SK-N-SH (cell line): Measurements from ENCODE around the gene PPP1R36. TPM values are rescaled to one million over a fixed set of nuclear protein-coding genes. Genes with fewer than 3 reads are reported as not detected.

Source experiments
- CTCF ChIA-PET: fragments of 300-600, 350-600 bp; formaldehyde crosslinking; extraction: SDS; loops from one replicate; lab custom pipeline; 2021; lab: Yijun Ruan, JAX
- POLR2A ChIA-PET: fragments of 350-600 bp; sonication (Branson Sonifier 250); formaldehyde crosslinking; extraction: SDS; loops from one replicate; lab custom pipeline; 2020; ENCODE audit warnings: antibody characterized with exemption, inconsistent platforms; lab: Yijun Ruan, JAX
- DNase-seq: peaks from one replicate; pipeline ENCODE4 v3.0.0; 2012
- H2AFZ ChIP-seq: fragments of 200-600 bp; sonication (generic); 2 replicates; pipeline ENCODE4 v1.8.1; 2016; ENCODE audit warnings: antibody characterized with exemption, mild to moderate bottlenecking, low read depth
- H3F3A ChIP-seq: fragments of 200-600 bp; sonication (generic); replicated peaks from 2 replicates; pipeline ENCODE3; 2016; ENCODE audit warnings: antibody characterized with exemption, mild to moderate bottlenecking; ENCODE audit not compliant: insufficient read depth
- H3K27ac ChIP-seq, 2 experiments: fragments of 200-500 bp in 1 of 2; fragments of 200-600 bp in 1 of 2; sonication (Bioruptor generic) in 1 of 2; sonication (generic), shearing (Covaris generic) in 1 of 2; 2 replicates each; pipeline versions ENCODE4 v1.5.1 to v1.6.1; 2014 to 2016; ENCODE audit warnings: low read depth in 2 of 2, inconsistent platforms in 1 of 2, low read length in 1 of 2, mild to moderate bottlenecking in 1 of 2, mixed read lengths in 1 of 2
- H3K27me3 ChIP-seq: fragments of 200-600 bp; sonication (generic), shearing (Covaris generic); 2 replicates; pipeline ENCODE4 v1.6.1; 2016; ENCODE audit warnings: mixed run types; ENCODE audit not compliant: insufficient read depth
- H3K36me3 ChIP-seq, 2 experiments: fragments of 200-500 bp in 1 of 2; fragments of 200-600 bp in 1 of 2; sonication (Bioruptor generic) in 1 of 2; sonication (generic) in 1 of 2; replicated peaks in 1 of 2; 2 replicates each; pipeline versions ENCODE3 to v1.5.1; 2014 to 2016; ENCODE audit warnings: low read length in 1 of 2, mild to moderate bottlenecking in 1 of 2; ENCODE audit not compliant: insufficient read depth in 2 of 2, control insufficient read depth in 1 of 2
- H3K4me1 ChIP-seq, 2 experiments: fragments of 200-500 bp in 1 of 2; fragments of 200-600 bp in 1 of 2; sonication (Bioruptor generic) in 1 of 2; sonication (generic), shearing (Covaris generic) in 1 of 2; 2 replicates each; pipeline versions ENCODE4 v1.5.1 to v1.6.1; 2014 to 2016; ENCODE audit warnings: low read depth in 1 of 2, low read length in 1 of 2, mixed run types in 1 of 2; ENCODE audit not compliant: insufficient read depth in 2 of 2, control insufficient read depth in 1 of 2
- H3K4me2 ChIP-seq: fragments of 200-600 bp; sonication (generic), shearing (Covaris generic); 2 replicates; pipeline ENCODE4 v1.6.1; 2017; ENCODE audit warnings: mixed run types
- H3K4me3 ChIP-seq, 2 experiments: fragments of 200-500 bp in 1 of 2; fragments of 200-600 bp in 1 of 2; sonication (Bioruptor generic) in 1 of 2; sonication (generic), shearing (Covaris generic) in 1 of 2; 2 replicates each; pipeline versions ENCODE4 v1.5.1 to v1.8.1; 2014 to 2016; ENCODE audit warnings: low read depth in 2 of 2, inconsistent platforms in 1 of 2, low read length in 1 of 2, mild to moderate bottlenecking in 1 of 2, mixed read lengths in 1 of 2, moderate library complexity in 1 of 2
- H3K79me2 ChIP-seq: fragments of 200-600 bp; sonication (generic); 2 replicates; pipeline ENCODE4 v1.8.1; 2017; ENCODE audit warnings: mild to moderate bottlenecking; ENCODE audit not compliant: insufficient read depth
- H3K9ac ChIP-seq: fragments of 200-600 bp; sonication (generic); 2 replicates; pipeline ENCODE4 v1.6.1; 2017; ENCODE audit warnings: mixed run types
- H3K9me2 ChIP-seq: fragments of 200-600 bp; sonication (generic); 2 replicates; pipeline ENCODE4 v1.6.1; 2017; ENCODE audit warnings: mixed run types
- H3K9me3 ChIP-seq: fragments of 200-600 bp; sonication (generic); 2 replicates; pipeline ENCODE4 v1.6.1; 2017; ENCODE audit warnings: mixed run types, mild to moderate bottlenecking, moderate library complexity
- H4K20me1 ChIP-seq: fragments of 200-600 bp; sonication (generic); 2 replicates; pipeline ENCODE4 v1.6.1; 2017; ENCODE audit warnings: mild to moderate bottlenecking, mixed run types; ENCODE audit not compliant: insufficient read depth
- EZH2phosphoT487 ChIP-seq: fragments of 200-600 bp; sonication (generic); IDR thresholded peaks from 2 replicates; pipeline ENCODE4 v1.6.1; 2017; ENCODE audit warnings: low read depth, mixed run types, mild to moderate bottlenecking, antibody characterized with exemption, moderate library complexity, borderline replicate concordance
- JUND ChIP-seq: IDR thresholded peaks from 2 replicates; pipeline ENCODE4 v1.4.0; 2012
- MEF2A ChIP-seq: IDR thresholded peaks from 2 replicates; pipeline ENCODE4 v1.4.0; 2012; ENCODE audit warnings: low read depth, borderline replicate concordance
- MXI1 ChIP-seq: IDR thresholded peaks from 2 replicates; pipeline ENCODE4 v1.6.1; 2012; ENCODE audit warnings: mild to moderate bottlenecking, low read depth, low read length, improper control_type of control experiment
- NFIC ChIP-seq: IDR thresholded peaks from 2 replicates; pipeline ENCODE4 v1.4.0; 2012; ENCODE audit warnings: borderline replicate concordance
- RAD21 ChIP-seq: IDR thresholded peaks from 2 replicates; pipeline ENCODE4 v1.6.1; 2012; ENCODE audit warnings: mild to moderate bottlenecking, low read length
- RCOR1 ChIP-seq: fragments of 150-350 bp; IDR thresholded peaks from 2 replicates; pipeline ENCODE4 v1.6.1; 2017; ENCODE audit warnings: antibody characterized with exemption, low read length
- SMC3 ChIP-seq: IDR thresholded peaks from 2 replicates; pipeline ENCODE4 v1.6.1; 2012; ENCODE audit warnings: low read depth, low read length, improper control_type of control experiment
- TAF1 ChIP-seq: IDR thresholded peaks from 2 replicates; pipeline ENCODE4 v1.6.1; 2012; ENCODE audit warnings: low read depth, mild to moderate bottlenecking, low read length, moderate library complexity, borderline replicate concordance
- TCF12 ChIP-seq: IDR thresholded peaks from 2 replicates; pipeline ENCODE4 v1.4.0; 2012
- YY1 ChIP-seq: IDR thresholded peaks from 2 replicates; pipeline ENCODE4 v1.4.0; 2012; ENCODE audit warnings: low read depth, mild to moderate bottlenecking
- WGBS: methylation state at CpG from one replicate; pipeline ENCODE4 v1.1.6; 2017; ENCODE audit warnings: low lambda C conversion rate; 5-methylcytosine and 5-hydroxymethylcytosine counted together
- polyA plus RNA-seq, 3 experiments: library from polyadenylated mRNA; depleted of rRNA; stranded (reverse); fragments of >200 nt; gene quantifications; 2 replicates each; pipeline ENCODE4 v1.2.3, GENCODE V29; 2012
- TF ChIP-seq, protein P1 (sequence below): fragments of 200-600 bp; sonication (generic); IDR thresholded peaks from 2 replicates; pipeline ENCODE4 v1.6.1; 2017; ENCODE audit warnings: antibody characterized with exemption, mild to moderate bottlenecking, moderate library complexity
- TF ChIP-seq, protein P2 (sequence below): fragments of 150-350 bp; IDR thresholded peaks from 2 replicates; pipeline ENCODE4 v1.6.1; 2016; ENCODE audit warnings: mild to moderate bottlenecking, low read depth, low read length
- TF ChIP-seq, protein P3 (sequence below): fragments of 150-350 bp; IDR thresholded peaks from 2 replicates; pipeline ENCODE4 v1.6.1; 2017; ENCODE audit warnings: antibody characterized with exemption, low read length, low read depth, borderline replicate concordance
- TF ChIP-seq, protein P4 (sequence below): IDR thresholded peaks from 2 replicates; pipeline ENCODE4; 2012

PPP1R36 gene
- polyA plus RNA-seq, 1 of the 3 experiments (the other 2 are of a cell fraction), result 0.08 TPM

DNA sequence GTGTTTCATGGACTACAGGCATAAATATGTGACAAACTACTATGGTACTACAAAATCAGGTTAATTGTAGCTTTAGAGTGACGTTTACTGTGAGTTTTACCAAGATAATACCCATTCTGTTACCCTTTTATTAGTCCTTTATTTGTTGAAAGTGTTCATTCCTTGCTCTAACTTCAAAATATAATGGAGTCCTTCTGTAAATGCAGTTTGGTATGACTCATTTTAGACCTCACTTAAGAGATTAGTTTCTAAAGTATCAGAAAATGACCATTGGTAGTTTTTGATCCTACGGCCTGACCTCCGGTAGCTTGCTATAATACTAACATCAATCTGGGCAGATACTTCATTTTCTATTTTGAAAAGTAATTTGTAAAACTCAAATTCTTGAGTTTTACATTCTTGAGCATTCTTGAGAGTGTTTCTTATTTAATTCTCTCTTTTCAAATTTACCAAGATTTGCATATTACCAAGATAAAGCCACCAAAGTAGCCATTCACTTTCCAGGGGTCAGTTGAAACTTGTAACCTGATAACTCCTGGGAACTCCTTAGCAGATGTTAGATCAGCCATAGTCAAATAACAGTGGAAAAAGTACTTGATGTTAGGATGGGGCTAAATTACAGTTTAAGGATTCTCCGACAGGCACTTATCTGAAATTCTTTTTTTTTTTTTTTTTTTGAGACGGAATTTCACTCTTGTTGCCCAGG is 5.0 kb upstream of the PPP1R36 start:
- H3K27ac ChIP-seq, result no peak overlapping the region
- no peaks in the 10 kb centered on the region for H3K9me3 ChIP-seq
- ChIA-PET CTCF (interaction anchor here (1.2 to 2.2 kb wide), 3 partner anchors 34 to 217 kb away, joined by 5 to 7 read pairs (median 5); no protein-coding TSS in a partner anchor), POLR2A (no interaction called here)
- no peak overlapping the region for H2AFZ ChIP-seq
- peaks cover 8% of the 10 kb centered on the region for H3F3A ChIP-seq
- H3K4me3 ChIP-seq, result no peak overlapping the region
- no peaks in the 10 kb centered on the region for H3K27me3 ChIP-seq
- no peaks in the 10 kb centered on the region for H3K9me2 ChIP-seq
- peaks cover 0 to 5% of the 10 kb centered on the region in 2 experiments; a peak in 2 of 4 replicates for H3K4me1 ChIP-seq
- no peak overlapping the region for H3K4me2 ChIP-seq
- H4K20me1 ChIP-seq, result no peaks in the 10 kb centered on the region
- no peak overlapping the region for H3K9ac ChIP-seq
- no peak for DNase-seq
- no peaks in the 10 kb centered on the region for H3K36me3 ChIP-seq
- 77% methylated on average over 5 of the region's 5 CpGs for WGBS
- H3K79me2 ChIP-seq, result no peaks in the 10 kb centered on the region
- TF ChIP-seq RCOR1, result no peak
- no peak for TF ChIP-seq EZH2phosphoT487
- TF ChIP-seq MXI1, result no peak
- no peak for TF ChIP-seq TCF12
- TF ChIP-seq YY1, result no peak
- TF ChIP-seq MEF2A, result no peak
- TF ChIP-seq TAF1, result no peak
- TF ChIP-seq, protein P1, sequence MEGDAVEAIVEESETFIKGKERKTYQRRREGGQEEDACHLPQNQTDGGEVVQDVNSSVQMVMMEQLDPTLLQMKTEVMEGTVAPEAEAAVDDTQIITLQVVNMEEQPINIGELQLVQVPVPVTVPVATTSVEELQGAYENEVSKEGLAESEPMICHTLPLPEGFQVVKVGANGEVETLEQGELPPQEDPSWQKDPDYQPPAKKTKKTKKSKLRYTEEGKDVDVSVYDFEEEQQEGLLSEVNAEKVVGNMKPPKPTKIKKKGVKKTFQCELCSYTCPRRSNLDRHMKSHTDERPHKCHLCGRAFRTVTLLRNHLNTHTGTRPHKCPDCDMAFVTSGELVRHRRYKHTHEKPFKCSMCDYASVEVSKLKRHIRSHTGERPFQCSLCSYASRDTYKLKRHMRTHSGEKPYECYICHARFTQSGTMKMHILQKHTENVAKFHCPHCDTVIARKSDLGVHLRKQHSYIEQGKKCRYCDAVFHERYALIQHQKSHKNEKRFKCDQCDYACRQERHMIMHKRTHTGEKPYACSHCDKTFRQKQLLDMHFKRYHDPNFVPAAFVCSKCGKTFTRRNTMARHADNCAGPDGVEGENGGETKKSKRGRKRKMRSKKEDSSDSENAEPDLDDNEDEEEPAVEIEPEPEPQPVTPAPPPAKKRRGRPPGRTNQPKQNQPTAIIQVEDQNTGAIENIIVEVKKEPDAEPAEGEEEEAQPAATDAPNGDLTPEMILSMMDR, result no peak
- TF ChIP-seq, protein P2, sequence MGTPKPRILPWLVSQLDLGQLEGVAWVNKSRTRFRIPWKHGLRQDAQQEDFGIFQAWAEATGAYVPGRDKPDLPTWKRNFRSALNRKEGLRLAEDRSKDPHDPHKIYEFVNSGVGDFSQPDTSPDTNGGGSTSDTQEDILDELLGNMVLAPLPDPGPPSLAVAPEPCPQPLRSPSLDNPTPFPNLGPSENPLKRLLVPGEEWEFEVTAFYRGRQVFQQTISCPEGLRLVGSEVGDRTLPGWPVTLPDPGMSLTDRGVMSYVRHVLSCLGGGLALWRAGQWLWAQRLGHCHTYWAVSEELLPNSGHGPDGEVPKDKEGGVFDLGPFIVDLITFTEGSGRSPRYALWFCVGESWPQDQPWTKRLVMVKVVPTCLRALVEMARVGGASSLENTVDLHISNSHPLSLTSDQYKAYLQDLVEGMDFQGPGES, result no peak

DNA sequence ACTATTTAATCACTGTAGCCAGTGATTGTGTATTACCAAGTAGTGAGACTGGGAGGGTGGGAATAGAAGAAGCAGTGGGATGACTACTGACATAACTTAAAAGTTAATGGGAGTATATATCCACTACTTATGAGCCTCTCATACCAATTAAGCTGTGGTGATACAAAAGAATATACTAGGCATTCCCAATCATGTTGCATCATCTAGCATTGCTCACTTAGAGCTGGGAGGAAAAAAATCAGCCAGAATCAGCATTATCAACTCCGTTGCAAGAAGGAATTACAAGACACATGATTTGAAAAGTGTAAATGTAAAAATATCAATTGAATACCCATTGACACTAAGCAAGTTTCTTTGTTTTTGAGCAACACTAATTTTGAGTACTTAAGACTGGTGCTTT is 745 bp upstream of the PPP1R36 start:
- POLR2A ChIA-PET, result interaction anchor here (1.0 kb wide), 1 partner anchor 9 kb away, joined by 4 read pairs; the partner anchor contains the start of gene HSPA2
- CTCF ChIA-PET, result interaction anchor here (0.7 to 1.2 kb wide), 2 partner anchors 9 to 87 kb away, joined by 3 read pairs; partner anchors contain the start of gene HSPA2
- no peak for DNase-seq

More for the DNA sequence above, 745 bp upstream of the PPP1R36 start:
- H3K79me2 ChIP-seq, result no peaks in the 10 kb centered on the region
- H3K36me3 ChIP-seq, result no peaks in the 10 kb centered on the region
- TF ChIP-seq, protein P3, sequence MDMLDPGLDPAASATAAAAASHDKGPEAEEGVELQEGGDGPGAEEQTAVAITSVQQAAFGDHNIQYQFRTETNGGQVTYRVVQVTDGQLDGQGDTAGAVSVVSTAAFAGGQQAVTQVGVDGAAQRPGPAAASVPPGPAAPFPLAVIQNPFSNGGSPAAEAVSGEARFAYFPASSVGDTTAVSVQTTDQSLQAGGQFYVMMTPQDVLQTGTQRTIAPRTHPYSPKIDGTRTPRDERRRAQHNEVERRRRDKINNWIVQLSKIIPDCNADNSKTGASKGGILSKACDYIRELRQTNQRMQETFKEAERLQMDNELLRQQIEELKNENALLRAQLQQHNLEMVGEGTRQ, result no peak
- TF ChIP-seq JUND (no peak), RCOR1 (no peak), YY1 (no peak), NFIC (no peak), RAD21 (no peak), SMC3 (no peak)
- TF ChIP-seq, protein P1, result no peak
- TF ChIP-seq, protein P4, sequence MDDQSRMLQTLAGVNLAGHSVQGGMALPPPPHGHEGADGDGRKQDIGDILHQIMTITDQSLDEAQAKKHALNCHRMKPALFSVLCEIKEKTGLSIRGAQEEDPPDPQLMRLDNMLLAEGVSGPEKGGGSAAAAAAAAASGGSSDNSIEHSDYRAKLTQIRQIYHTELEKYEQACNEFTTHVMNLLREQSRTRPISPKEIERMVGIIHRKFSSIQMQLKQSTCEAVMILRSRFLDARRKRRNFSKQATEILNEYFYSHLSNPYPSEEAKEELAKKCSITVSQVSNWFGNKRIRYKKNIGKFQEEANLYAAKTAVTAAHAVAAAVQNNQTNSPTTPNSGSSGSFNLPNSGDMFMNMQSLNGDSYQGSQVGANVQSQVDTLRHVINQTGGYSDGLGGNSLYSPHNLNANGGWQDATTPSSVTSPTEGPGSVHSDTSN, result no peak
- no peak overlapping the region for H3K4me3 ChIP-seq
- H2AFZ ChIP-seq, result no peak overlapping the region
- H3K4me1 ChIP-seq, result no peaks in the 10 kb centered on the region; a peak in 1 of 4 replicates
- H3K9me3 ChIP-seq, result no peaks in the 10 kb centered on the region
- H3K4me2 ChIP-seq, result no peak overlapping the region
- no peak overlapping the region for H3K9ac ChIP-seq
- peaks cover 2% of the 10 kb centered on the region for H3F3A ChIP-seq
- H3K27me3 ChIP-seq, result no peaks in the 10 kb centered on the region
- 97% methylated on average over 1 of the region's 1 CpG for WGBS
- no peak overlapping the region for H3K27ac ChIP-seq
- H3K9me2 ChIP-seq, result no peaks in the 10 kb centered on the region
- no peaks in the 10 kb centered on the region for H4K20me1 ChIP-seq
